ENCODE measurements around the gene ABHD12. TPM values are rescaled to one million over a fixed set of nuclear protein-coding genes. Genes with fewer than 3 reads are reported as not detected.

Gene ABHD12
- total and polyA plus RNA-seq, 2 donors (not counting 1 experiment from before 2014, with no cell fraction given): 9.6 to 28.3 TPM

GRCh38 chr20:25290646-25291431, 99.8 kb downstream of the ABHD12 start:
- ChIA-PET CTCF (no interaction called here), POLR2A (no interaction called here)
- 99% methylated on average over 22 of the region's 22 CpGs for WGBS (ENCODE audit: insufficient coverage)
- Histone ChIP-seq H3K4me2 (replicated peaks; ENCODE audit: low read depth, low read length, poor library complexity, severe bottlenecking) (no peak overlapping the region), H3K79me2 (ENCODE audit: control insufficient read depth, insufficient read depth, low read length) (no peaks in the 10 kb centered on the region), H3K36me3 (replicated peaks in 1 of 2; ENCODE audit: control extremely low read depth in 1 of 2, control insufficient read depth in 1 of 2, extremely low read depth in 1 of 2, insufficient read depth in 2 of 2, low read length in 1 of 2) (peaks cover 0 to 16% of the 10 kb centered on the region in 2 experiments), H2AFZ (ENCODE audit: insufficient read depth, low read depth, low read length, poor library complexity, severe bottlenecking) (no peak overlapping the region), H3K4me3 (ENCODE audit: control extremely low read depth in 1 of 5, extremely low read depth in 1 of 5, insufficient read depth in 1 of 5, low read depth in 2 of 5, low read length in 4 of 5) (no peak overlapping the region), H4K20me1 (ENCODE audit: control insufficient read depth, insufficient read depth, low read length, poor library complexity, severe bottlenecking) (no peaks in the 10 kb centered on the region), H3K9me3 (ENCODE audit: control extremely low read depth in 1 of 3, control insufficient read depth in 2 of 3, insufficient read depth in 1 of 3, low read length in 2 of 3) (no peaks in the 10 kb centered on the region), H3K27ac (ENCODE audit: low read length in 2 of 2) (no peak overlapping the region), H3K9ac (ENCODE audit: low read length) (no peak overlapping the region), H3K27me3 (replicated peaks in 1 of 4; ENCODE audit: control extremely low read depth in 1 of 4, control insufficient read depth in 3 of 4, insufficient read depth in 4 of 4, low read length in 3 of 4) (no peaks in the 10 kb centered on the region), H3K4me1 (ENCODE audit: control insufficient read depth in 2 of 2, insufficient read depth in 2 of 2, low read length in 2 of 2) (peaks cover 0 to 12% of the 10 kb centered on the region in 2 donors)
- DNase-seq (no peak), ATAC-seq (ENCODE audit: low read depth) (no peak)
- intact Hi-C loops (cut with micrococcal nuclease): no loop called here
- H3K9me3 Mint-ChIP-seq (ENCODE audit: insufficient read depth): no peaks in the 10 kb centered on the region
- H3K27me3 Mint-ChIP-seq: no peaks in the 10 kb centered on the region
- no peak overlapping the region for H3K27ac Mint-ChIP-seq
- H3K4me3 Mint-ChIP-seq: no peak overlapping the region
- TF ChIP-seq EZH2 (IDR thresholded peaks at IDR 0.05; ENCODE audit: borderline replicate concordance, insufficient read depth, low read depth, low read length, poor library complexity, severe bottlenecking): no peak
- no peak for TF ChIP-seq CTCF (IDR thresholded peaks at IDR 0.05)
- peaks cover 9% of the 10 kb centered on the region for H3K4me1 Mint-ChIP-seq

- DNase-seq (no peak), ATAC-seq (ENCODE audit: low read depth) (no peak)
- Histone ChIP-seq H3K27me3 (replicated peaks in 1 of 4; ENCODE audit: control extremely low read depth in 1 of 4, control insufficient read depth in 3 of 4, insufficient read depth in 4 of 4, low read length in 3 of 4) (no peaks in the 10 kb centered on the region), H3K4me1 (ENCODE audit: control insufficient read depth in 2 of 2, insufficient read depth in 2 of 2, low read length in 2 of 2) (peaks cover 0 to 12% of the 10 kb centered on the region in 2 donors), H3K4me2 (replicated peaks; ENCODE audit: low read depth, low read length, poor library complexity, severe bottlenecking) (no peak overlapping the region), H3K9ac (ENCODE audit: low read length) (no peak overlapping the region), H3K9me3 (ENCODE audit: control extremely low read depth in 1 of 3, control insufficient read depth in 2 of 3, insufficient read depth in 1 of 3, low read length in 2 of 3) (no peaks in the 10 kb centered on the region), H3K27ac (ENCODE audit: low read length in 2 of 2) (no peak overlapping the region), H2AFZ (ENCODE audit: insufficient read depth, low read depth, low read length, poor library complexity, severe bottlenecking) (no peak overlapping the region), H3K79me2 (ENCODE audit: control insufficient read depth, insufficient read depth, low read length) (no peaks in the 10 kb centered on the region), H3K4me3 (ENCODE audit: control extremely low read depth in 1 of 5, extremely low read depth in 1 of 5, insufficient read depth in 1 of 5, low read depth in 2 of 5, low read length in 4 of 5) (no peak overlapping the region), H3K36me3 (replicated peaks in 1 of 2; ENCODE audit: control extremely low read depth in 1 of 2, control insufficient read depth in 1 of 2, extremely low read depth in 1 of 2, insufficient read depth in 2 of 2, low read length in 1 of 2) (peaks cover 0 to 20% of the 10 kb centered on the region in 2 experiments), H4K20me1 (ENCODE audit: control insufficient read depth, insufficient read depth, low read length, poor library complexity, severe bottlenecking) (no peaks in the 10 kb centered on the region)
- H3K27ac Mint-ChIP-seq: no peak overlapping the region
- no peak overlapping the region for H3K4me3 Mint-ChIP-seq
- no peaks in the 10 kb centered on the region for H3K27me3 Mint-ChIP-seq
- POLR2A ChIA-PET: no interaction called here
- H3K4me1 Mint-ChIP-seq: peaks cover 9% of the 10 kb centered on the region
- 95% methylated on average over 24 of the region's 24 CpGs for WGBS (ENCODE audit: insufficient coverage)
- CTCF ChIA-PET: no interaction called here
- H3K9me3 Mint-ChIP-seq (ENCODE audit: insufficient read depth): no peaks in the 10 kb centered on the region
- intact Hi-C loops (cut with micrococcal nuclease): no loop called here
- TF ChIP-seq CTCF (IDR thresholded peaks at IDR 0.05): no peak
- no peak for TF ChIP-seq EZH2 (IDR thresholded peaks at IDR 0.05; ENCODE audit: borderline replicate concordance, insufficient read depth, low read depth, low read length, poor library complexity, severe bottlenecking)
Observed at GRCh38 chr20:25289886-25290597, 100.6 kb downstream of the ABHD12 start.
